ENCODE data around the gene BOC. TPM values are rescaled to one million over a fixed set of nuclear protein-coding genes. Genes with fewer than 3 reads are reported as not detected.

Gene BOC
- total and polyA plus RNA-seq, 2 of the 13 experiments (the other 11 are each of a cell fraction or from before 2014, with no cell fraction given), result 0.04 TPM; not detected in 1

- TF ChIP-seq ZBTB26 (CRISPR knock-in tag; IDR thresholded peaks at IDR 0.05; ENCODE audit: borderline replicate concordance) (no peak), ZNF577 (CRISPR knock-in tag; IDR thresholded peaks at IDR 0.05; ENCODE audit: borderline replicate concordance, low read depth) (no peak), ZNF367 (CRISPR knock-in tag; IDR thresholded peaks at IDR 0.05; ENCODE audit: borderline replicate concordance) (no peak), RXRA (CRISPR knock-in tag; IDR thresholded peaks at IDR 0.05) (no peak), SKIL (CRISPR knock-in tag; IDR thresholded peaks at IDR 0.05; ENCODE audit: borderline replicate concordance) (no peak)
Observed at GRCh38 chr3:113254171-113254947, 43.0 kb downstream of the BOC start (continued).

GRCh38 chr3:113255100-113255853 is 43.9 kb downstream of the BOC start:
- no peaks in the 10 kb centered on the region for H3K9me3 ChIP-seq (ENCODE audit: low read length)
- H3K36me3 ChIP-seq (replicated peaks in 1 of 2; ENCODE audit: control insufficient read depth in 1 of 2, insufficient read depth in 2 of 2, low read length in 2 of 2), result no peaks in the 10 kb centered on the region
- H3K27me3 ChIP-seq (ENCODE audit: control insufficient read depth in 1 of 2, insufficient read depth in 2 of 2, low read length in 2 of 2), result peaks cover 0 to 9% of the 10 kb centered on the region in 2 experiments; a peak in 2 of 5 replicates
- no peak for FAIRE-seq
- intact Hi-C loops (cut with micrococcal nuclease; ENCODE audit: unreplicated experiment) (no loop called here), in situ Hi-C loops (cut with HindIII; ENCODE audit: extremely low pct_ligation_motif_present, low pct_unique_long_range_greater_than_20kb) (no loop called here)
- H3K4me3 ChIP-seq (replicated peaks in 1 of 3; ENCODE audit: insufficient read depth in 1 of 3, low read depth in 2 of 3, low read length in 3 of 3), result no peak overlapping the region
- 50% methylated on average over 7 of the region's 7 CpGs for WGBS (ENCODE audit: low lambda C conversion rate)
- no peak overlapping the region for H3K9ac ChIP-seq (ENCODE audit: insufficient read depth, low read depth, low read length)
- no peak overlapping the region for H3K27ac ChIP-seq (ENCODE audit: extremely low read length, insufficient read depth, low read length)
- ChIA-PET CTCF (ENCODE audit: low intra/inter-chr PET ratio, low total read pairs) (no interaction called here), POLR2A (no interaction called here)
- no peak for DNase-seq (ENCODE audit: low spot score)
- no peaks in the 10 kb centered on the region for H3K79me2 ChIP-seq (ENCODE audit: insufficient read depth, low read length)
- TF ChIP-seq ZNF558 (CRISPR knock-in tag; IDR thresholded peaks at IDR 0.05; ENCODE audit: borderline replicate concordance) (no peak), HNF4A (CRISPR knock-in tag; IDR thresholded peaks at IDR 0.05) (no peak), THYN1 (CRISPR knock-in tag; IDR thresholded peaks at IDR 0.05; ENCODE audit: borderline replicate concordance, low read depth) (no peak), ZNF160 (CRISPR knock-in tag; IDR thresholded peaks at IDR 0.05) (no peak), ZNF276 (CRISPR knock-in tag; IDR thresholded peaks at IDR 0.05; ENCODE audit: low read depth) (no peak)
- no peak overlapping the region for H2AFZ ChIP-seq (ENCODE audit: low read length)
- no peak for ATAC-seq
- H3K4me2 ChIP-seq (ENCODE audit: low read depth, low read length), result no peak overlapping the region
- BruUV-seq (replicated peaks), result no TSS peak
- no peaks in the 10 kb centered on the region for H3K4me1 ChIP-seq (ENCODE audit: insufficient read depth, low read length)
- H4K20me1 ChIP-seq (ENCODE audit: insufficient read depth, low read length), result no peaks in the 10 kb centered on the region

All from HepG2 (cell line).